NCI-H2196 (cell line): ENCODE results near the gene PTGR2.
"Not testable (repeated sequence)": the region's sequence is repeated elsewhere in the genome, so short reads cannot be mapped to it uniquely, and the experiment has no call there.

Experiments
- DNase-seq: peaks from one replicate; lab custom pipeline; 2025; ENCODE audit not compliant: unreplicated experiment; lab: John Stamatoyannopoulos, UW

Gene PTGR2

GRCh38 chr14:73851567-73852382 is at the start of gene PTGR2:
TSS of gene PTGR2 (plus strand) at chr14:73851831. CDS start at chr14:73858863, 7,032 bp downstream.
- peak; percentile 91 for DNase-seq

- no peak for DNase-seq
Measured at GRCh38 chr14:73802431-73803188, 49.0 kb upstream of the PTGR2 start.

- no peak for DNase-seq
Measured at GRCh38 chr14:73804636-73805035, 47.0 kb upstream of the PTGR2 start.

- DNase-seq: no peak
Measured at GRCh38 chr14:73807457-73807856, 44.2 kb upstream of the PTGR2 start.

- DNase-seq: no peak
Measured at GRCh38 chr14:73809391-73809790, 42.2 kb upstream of the PTGR2 start.

GRCh38 chr14:73810478-73811163 is 41.0 kb upstream of the PTGR2 start:
- no peak for DNase-seq

GRCh38 chr14:73811164-73811503 is 40.5 kb upstream of the PTGR2 start:
- no peak for DNase-seq

GRCh38 chr14:73814153-73814552 is 37.5 kb upstream of the PTGR2 start:
- no peak for DNase-seq

- DNase-seq: no peak
Measured at GRCh38 chr14:73815849-73816248, 35.8 kb upstream of the PTGR2 start.

GRCh38 chr14:73816393-73816816 is 35.2 kb upstream of the PTGR2 start:
- DNase-seq: no peak

- DNase-seq: no peak
Measured at GRCh38 chr14:73817020-73817655, 34.5 kb upstream of the PTGR2 start.

- no peak for DNase-seq
Measured at GRCh38 chr14:73818821-73819220, 32.8 kb upstream of the PTGR2 start.

- no peak for DNase-seq
Measured at GRCh38 chr14:73820631-73821030, 31.0 kb upstream of the PTGR2 start.

- no peak for DNase-seq
Measured at GRCh38 chr14:73823339-73823885, 28.2 kb upstream of the PTGR2 start.

- no peak for DNase-seq
Measured at GRCh38 chr14:73824127-73824526, 27.5 kb upstream of the PTGR2 start.

GRCh38 chr14:73824536-73824935 is 27.1 kb upstream of the PTGR2 start:
- DNase-seq: no peak

GRCh38 chr14:73825551-73826188 is 26.0 kb upstream of the PTGR2 start:
- peak; percentile 93 for DNase-seq

- not testable (repeated sequence) for DNase-seq
Measured at GRCh38 chr14:73827190-73827589, 24.4 kb upstream of the PTGR2 start.

- DNase-seq: no peak
Measured at GRCh38 chr14:73829071-73829470, 22.6 kb upstream of the PTGR2 start.
